HepG2 (cell line): ENCODE data around the gene PLEKHA6. TPM values are rescaled to one million over a fixed set of nuclear protein-coding genes. Genes with fewer than 3 reads are reported as not detected.

Source experiments
- ATAC-seq: fragments of 200-7000 bp; cut with Tn5 transposase; 3 replicates; pipeline ENCODE4 v1.9.1; 2020; ENCODE audit warnings: mild to moderate bottlenecking, moderate library complexity
- BruUV-seq: library from RNA; stranded (reverse); fragments of 400-500 nt; replicated peaks from 2 replicates; lab custom pipeline; 2021; lab: Mats Ljungman, UMichigan
- CTCF ChIA-PET: fragments of 300-600 bp; formaldehyde crosslinking; extraction: SDS; loops from one replicate; lab custom pipeline; 2021; ENCODE audit warnings: low total read pairs, inconsistent platforms, low intra/inter-chr PET ratio; lab: Yijun Ruan, JAX
- POLR2A ChIA-PET: fragments of 350-600 bp; sonication (Branson Sonifier 250); formaldehyde crosslinking; loops from one replicate; lab custom pipeline; 2020; ENCODE audit warnings: antibody characterized with exemption, inconsistent platforms; lab: Yijun Ruan, JAX
- DNase-seq: peaks from one replicate; pipeline ENCODE4 v3.0.0-alpha.2; 2015; ENCODE audit warnings: low spot score
- FAIRE-seq: peaks from 3 replicates; lab custom pipeline; 2011; peaks lifted over from hg19 to GRCh38; lab: Jason Lieb, UNC
- H2AFZ ChIP-seq: one replicate; pipeline ENCODE4 v1.6.1; 2011; ENCODE audit warnings: low read length, inconsistent platforms
- H3K27ac ChIP-seq: fragments of 300-600 bp; 3 replicates; pipeline ENCODE4 v1.8.0; 2011; ENCODE audit warnings: mixed run types, mild to moderate bottlenecking, mixed read lengths, low read length, inconsistent platforms; ENCODE audit not compliant: insufficient read depth; ENCODE audit errors: extremely low read length
- H3K27me3 ChIP-seq, 2 experiments: fragments of 200-600 bp in 1 of 2; 2 replicates in 1 of 2; 3 replicates in 1 of 2; pipeline versions ENCODE4 v1.6.0 to v1.8.0; 2011; ENCODE audit warnings: low read length in 2 of 2, mild to moderate bottlenecking in 2 of 2, moderate library complexity in 2 of 2, inconsistent platforms in 1 of 2; ENCODE audit not compliant: insufficient read depth in 2 of 2, control insufficient read depth in 1 of 2
- H3K36me3 ChIP-seq, 2 experiments: fragments of 200-600 bp in 1 of 2; replicated peaks in 1 of 2; 2 replicates in 1 of 2; 3 replicates in 1 of 2; pipeline versions ENCODE4 v1.5.1 to v1.8.0; 2011; ENCODE audit warnings: low read length in 2 of 2, inconsistent platforms in 1 of 2; ENCODE audit not compliant: insufficient read depth in 2 of 2, control insufficient read depth in 1 of 2
- H3K4me1 ChIP-seq: 2 replicates; pipeline ENCODE4 v1.5.1; 2012; ENCODE audit warnings: low read length, inconsistent platforms; ENCODE audit not compliant: insufficient read depth
- H3K4me2 ChIP-seq: 2 replicates; pipeline ENCODE4 v1.6.0; 2011; ENCODE audit warnings: low read depth, low read length, inconsistent platforms
- H3K4me3 ChIP-seq, 3 experiments: fragments of 200-600 bp in 1 of 3; sonication (generic), shearing (Covaris generic) in 1 of 3; replicated peaks in 1 of 3; 2 replicates each; pipeline ENCODE4 v1.5.1; 2011 to 2016; ENCODE audit warnings: low read length in 3 of 3, inconsistent platforms in 2 of 3, low read depth in 2 of 3, mild to moderate bottlenecking in 2 of 3, control low read depth in 1 of 3, mixed read lengths in 1 of 3; ENCODE audit not compliant: insufficient read depth in 1 of 3
- H3K79me2 ChIP-seq: one replicate; pipeline ENCODE4 v1.6.1; 2011; ENCODE audit warnings: low read length, inconsistent platforms; ENCODE audit not compliant: insufficient read depth
- H3K9ac ChIP-seq: 2 replicates; pipeline ENCODE4 v1.6.0; 2011; ENCODE audit warnings: mild to moderate bottlenecking, low read depth, low read length, inconsistent platforms; ENCODE audit not compliant: insufficient read depth
- H3K9me3 ChIP-seq: 2 replicates; pipeline ENCODE4 v1.5.1; 2012; ENCODE audit warnings: mild to moderate bottlenecking, low read length
- H4K20me1 ChIP-seq: 2 replicates; pipeline ENCODE4 v1.6.0; 2011; ENCODE audit warnings: inconsistent platforms, mild to moderate bottlenecking, low read length, moderate library complexity; ENCODE audit not compliant: insufficient read depth
- ARHGAP35 ChIP-seq: sonication (generic); formaldehyde crosslinking; IDR thresholded peaks from 2 replicates; pipeline ENCODE4 v1.9.0; 2022; ENCODE audit warnings: mild to moderate bottlenecking, inconsistent platforms, moderate library complexity, missing genetic modification reagents, borderline replicate concordance
- CCAR2 ChIP-seq: fragments of 200-400 bp; formaldehyde crosslinking; optimal IDR thresholded peaks from 2 replicates; pipeline ENCODE3; 2018; ENCODE audit warnings: low read depth, mild to moderate bottlenecking, low read length, moderate library complexity
- HMG20A ChIP-seq: IDR thresholded peaks from 2 replicates; pipeline ENCODE4 v1.6.1; 2016; ENCODE audit warnings: borderline replicate concordance
- IKZF1 ChIP-seq: fragments of 450-650 bp; IDR thresholded peaks from 2 replicates; pipeline ENCODE4 v1.7.1; 2016
- KDM5B ChIP-seq: sonication (generic); formaldehyde crosslinking; IDR thresholded peaks from 2 replicates; pipeline ENCODE4 v1.4.0; 2020; ENCODE audit warnings: missing genetic modification reagents, mild to moderate bottlenecking, borderline replicate concordance
- SNAPC2 ChIP-seq: sonication (generic); formaldehyde crosslinking; IDR thresholded peaks from 2 replicates; pipeline ENCODE4 v1.8.1; 2022; ENCODE audit warnings: mild to moderate bottlenecking, missing genetic modification reagents
- ZNF275 ChIP-seq: sonication (generic); formaldehyde crosslinking; IDR thresholded peaks from 2 replicates; pipeline ENCODE4 v1.8.0; 2022; ENCODE audit warnings: missing genetic modification reagents, mild to moderate bottlenecking, inconsistent platforms, borderline replicate concordance
- ZNF616 ChIP-seq: sonication (generic); formaldehyde crosslinking; IDR thresholded peaks from 2 replicates; pipeline ENCODE4 v1.5.0; 2020; ENCODE audit warnings: low read depth, mild to moderate bottlenecking, missing genetic modification reagents
- ZNF777 ChIP-seq: sonication (generic); formaldehyde crosslinking; IDR thresholded peaks from 2 replicates; pipeline ENCODE4 v1.4.0; 2020; ENCODE audit warnings: missing genetic modification reagents
- ZNF780A ChIP-seq: sonication (generic); formaldehyde crosslinking; IDR thresholded peaks from 2 replicates; pipeline ENCODE4 v1.8.0; 2022; ENCODE audit warnings: mild to moderate bottlenecking, missing genetic modification reagents, moderate library complexity
- WGBS: methylation state at CpG from one replicate; pipeline ENCODE4 v1.1.6; 2017; ENCODE audit warnings: low lambda C conversion rate; 5-methylcytosine and 5-hydroxymethylcytosine counted together
- in situ Hi-C: cut with HindIII; loops from 2 replicates; pipeline ENCODE4 v1.10.0; 2017; ENCODE audit warnings: low pct_unique_long_range_greater_than_20kb; ENCODE audit not compliant: extremely low pct_ligation_motif_present
- intact Hi-C: fragments of 100-400 bp; cut with micrococcal nuclease; formaldehyde crosslinking; loops from one replicate; pipeline ENCODE4 v1.10.0; 2022; ENCODE audit not compliant: unreplicated experiment
- polyA plus RNA-seq, 8 experiments: library from polyadenylated mRNA; depleted of rRNA in 3 of 8; stranded (reverse) in 7 of 8; unstranded in 1 of 8; fragments of >200 nt; fragmentation: Illumina TruSeq in 4 of 8; extraction: Trizol in 4 of 8; gene quantifications; 2 replicates each; pipeline versions ENCODE4 v1.2.1 to v1.2.3, GENCODE V29; 2011 to 2016; ENCODE audit warnings: low read depth in 4 of 8, missing spikeins in 1 of 8, mixed read lengths in 1 of 8; ENCODE audit not compliant: insufficient read depth in 1 of 8
- total RNA-seq, 5 experiments: library from RNA; depleted of rRNA; stranded (reverse); fragments of >200 nt; fragmentation: Illumina TruSeq; extraction: Trizol; gene quantifications; 2 replicates each; pipeline ENCODE4 v1.2.3, GENCODE V29; 2016; ENCODE audit warnings: low read depth in 1 of 5

PLEKHA6 gene
- total and polyA plus RNA-seq, 2 of the 13 experiments (the other 11 are each of a cell fraction or from before 2014, with no cell fraction given) = 5.3 to 11.4 TPM

GRCh38 chr1:204337583-204337982, 22.1 kb downstream of the PLEKHA6 start:
- Histone ChIP-seq H3K27me3 (no peaks in the 10 kb centered on the region), H3K4me2 (no peak overlapping the region), H3K9ac (no peak overlapping the region), H3K79me2 (peaks cover 3% of the 10 kb centered on the region), H3K27ac (no peak overlapping the region), H3K9me3 (no peaks in the 10 kb centered on the region), H3K4me1 (peaks cover 10% of the 10 kb centered on the region), H2AFZ (no peak overlapping the region), H4K20me1 (no peaks in the 10 kb centered on the region), H3K4me3 (no peak overlapping the region), H3K36me3 (no peaks in the 10 kb centered on the region; a peak in 1 of 5 replicates)
- TF ChIP-seq ZNF616 (CRISPR knock-in tag) = no peak
- TF ChIP-seq IKZF1 = no peak
- no peak for TF ChIP-seq SNAPC2 (CRISPR knock-in tag)
- no peak for TF ChIP-seq HMG20A
- no peak for TF ChIP-seq ARHGAP35 (CRISPR knock-in tag)
- no peak for TF ChIP-seq CCAR2
- no peak for TF ChIP-seq ZNF780A
- TF ChIP-seq KDM5B (CRISPR knock-in tag) = no peak
- TF ChIP-seq ZNF777 (CRISPR knock-in tag) = no peak
- no peak for TF ChIP-seq ZNF275
- POLR2A ChIA-PET = no interaction called here
- DNase-seq = no peak
- CTCF ChIA-PET = no interaction called here
- BruUV-seq = no TSS peak
- no peak for ATAC-seq
- WGBS = 92% methylated on average over 5 of the region's 6 CpGs
- intact Hi-C loops = no loop called here
- FAIRE-seq = no peak
- in situ Hi-C loops = no loop called here
